Hepatocyte (in vitro differentiated cells): ENCODE results near the gene BNIP5. TPM values are rescaled to one million over a fixed set of nuclear protein-coding genes. Genes with fewer than 3 reads are reported as not detected.

ENCODE experiments used
- DNase-seq: peaks from one replicate; pipeline ENCODE4 v3.0.0-alpha.2; 2016; ENCODE audit warnings: low spot score
- H2AFZ ChIP-seq: fragments of 200-600 bp; sonication (generic); 2 replicates; pipeline ENCODE4 v1.6.0; 2016; ENCODE audit warnings: antibody characterized with exemption, mild to moderate bottlenecking
- H3K27ac ChIP-seq: fragments of 200-600 bp; sonication (generic); 2 replicates; pipeline ENCODE4 v1.5.1; 2016; ENCODE audit warnings: mild to moderate bottlenecking
- H3K27me3 ChIP-seq: fragments of 200-600 bp; sonication (generic); 2 replicates; pipeline ENCODE4 v1.6.1; 2016
- H3K36me3 ChIP-seq: fragments of 200-600 bp; sonication (generic); replicated peaks from 2 replicates; pipeline ENCODE4 v1.5.1; 2016; ENCODE audit warnings: low read depth; ENCODE audit not compliant: insufficient read depth
- H3K4me1 ChIP-seq: fragments of 200-600 bp; sonication (generic); 2 replicates; pipeline ENCODE4 v1.5.1; 2016; ENCODE audit warnings: mild to moderate bottlenecking, moderate library complexity; ENCODE audit not compliant: insufficient read depth
- H3K4me2 ChIP-seq: fragments of 200-600 bp; sonication (generic); 2 replicates; pipeline ENCODE4 v1.6.0; 2016
- H3K4me3 ChIP-seq: fragments of 200-600 bp; sonication (generic); 2 replicates; pipeline ENCODE4 v1.5.1; 2016; ENCODE audit warnings: mild to moderate bottlenecking
- H3K79me2 ChIP-seq: fragments of 200-600 bp; sonication (generic); 2 replicates; pipeline ENCODE4 v1.6.0; 2017; ENCODE audit warnings: mild to moderate bottlenecking
- H3K9me2 ChIP-seq: fragments of 200-600 bp; sonication (generic); replicated peaks from 2 replicates; pipeline ENCODE4 v1.6.0; 2017; ENCODE audit warnings: mild to moderate bottlenecking; ENCODE audit not compliant: insufficient read depth
- H3K9me3 ChIP-seq: fragments of 200-600 bp; sonication (generic); 2 replicates; pipeline ENCODE4 v1.5.1; 2016; ENCODE audit warnings: low read depth, mild to moderate bottlenecking
- H4K20me1 ChIP-seq: fragments of 200-600 bp; sonication (generic); 2 replicates; pipeline ENCODE4 v1.6.0; 2016; ENCODE audit warnings: mild to moderate bottlenecking; ENCODE audit not compliant: insufficient read depth, poor library complexity, severe bottlenecking
- CTCF ChIP-seq: fragments of 200-600 bp; sonication (generic); IDR thresholded peaks from 2 replicates; pipeline ENCODE4 v1.5.1; 2016; ENCODE audit warnings: antibody characterized with exemption, mild to moderate bottlenecking; ENCODE audit not compliant: poor library complexity
- EZH2 ChIP-seq: fragments of 200-600 bp; sonication (generic); IDR thresholded peaks from 2 replicates; pipeline ENCODE4 v1.6.1; 2016; ENCODE audit warnings: antibody characterized with exemption, mild to moderate bottlenecking, borderline replicate concordance
- EZH2phosphoT487 ChIP-seq: fragments of 200-600 bp; sonication (generic); IDR thresholded peaks from one replicate; pipeline ENCODE4 v1.6.1; 2018; ENCODE audit warnings: antibody characterized with exemption, mild to moderate bottlenecking, low read depth, moderate library complexity; ENCODE audit not compliant: unreplicated experiment, severe bottlenecking
- WGBS: methylation state at CpG from one replicate; pipeline ENCODE4 v1.1.6; 2016; ENCODE audit warnings: low lambda C conversion rate; ENCODE audit errors: missing lambda C conversion rate; 5-methylcytosine and 5-hydroxymethylcytosine counted together
- polyA plus RNA-seq: library from polyadenylated mRNA; unstranded; fragments of >200 nt; fragmentation: Nextera tagmentation; extraction: Ambion mirVana; gene quantifications from 2 replicates; pipeline ENCODE4 v1.2.1, GENCODE V29; 2016
- total RNA-seq: library from RNA; depleted of rRNA; stranded (reverse); fragments of >200 nt; gene quantifications from 2 replicates; pipeline ENCODE4 v1.2.3, GENCODE V29; 2014

The BNIP5 gene
- total and polyA plus RNA-seq, 2 experiments from 2014 or later: 28.1 to 29.1 TPM

DNA sequence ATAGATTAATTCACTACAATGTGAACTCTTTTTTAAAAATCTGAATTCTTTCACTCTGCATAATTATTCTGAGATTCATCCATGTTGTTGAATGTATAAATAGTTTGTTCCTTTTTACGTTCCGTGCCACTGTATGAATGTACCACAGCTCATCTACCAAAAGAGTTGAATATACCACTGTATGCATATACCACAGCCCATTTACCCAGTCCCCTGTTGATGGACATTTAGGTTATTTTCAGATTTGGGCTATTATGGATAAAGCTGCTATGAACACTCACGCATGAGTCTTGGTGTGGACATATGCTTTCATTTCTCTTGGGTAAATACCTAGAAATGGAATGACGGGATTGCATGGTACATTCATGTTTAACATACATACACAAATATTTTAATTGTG, 38.7 kb downstream of the BNIP5 start:
- H3K9me3 ChIP-seq: no peaks in the 10 kb centered on the region
- DNase-seq: no peak
- no peak overlapping the region for H3K4me3 ChIP-seq
- H3K9me2 ChIP-seq: no peaks in the 10 kb centered on the region
- no peaks in the 10 kb centered on the region for H3K36me3 ChIP-seq
- H3K27me3 ChIP-seq: no peaks in the 10 kb centered on the region
- H4K20me1 ChIP-seq: no peaks in the 10 kb centered on the region
- no peak overlapping the region for H2AFZ ChIP-seq
- no peaks in the 10 kb centered on the region for H3K4me1 ChIP-seq
- no peaks in the 10 kb centered on the region for H3K79me2 ChIP-seq
- TF ChIP-seq CTCF: no peak
- TF ChIP-seq EZH2: no peak
- no peak for TF ChIP-seq EZH2phosphoT487
- WGBS: 95% methylated on average over 4 of the region's 4 CpGs
- no peak overlapping the region for H3K4me2 ChIP-seq
- H3K27ac ChIP-seq: no peak overlapping the region

- Histone ChIP-seq H4K20me1 (no peaks in the 10 kb centered on the region), H3K4me3 (no peak overlapping the region), H3K4me1 (no peaks in the 10 kb centered on the region), H3K4me2 (no peak overlapping the region), H3K9me2 (no peaks in the 10 kb centered on the region), H3K9me3 (no peaks in the 10 kb centered on the region), H2AFZ (no peak overlapping the region), H3K27ac (no peak overlapping the region), H3K36me3 (no peaks in the 10 kb centered on the region), H3K27me3 (no peaks in the 10 kb centered on the region), H3K79me2 (no peaks in the 10 kb centered on the region)
- no peak for TF ChIP-seq EZH2
- no peak for TF ChIP-seq EZH2phosphoT487
- TF ChIP-seq CTCF: no peak
- 91% methylated on average over 7 of the region's 7 CpGs for WGBS
- DNase-seq: no peak
Measured at GRCh38 chr6:36297511-36297910, 39.2 kb downstream of the BNIP5 start.

DNA sequence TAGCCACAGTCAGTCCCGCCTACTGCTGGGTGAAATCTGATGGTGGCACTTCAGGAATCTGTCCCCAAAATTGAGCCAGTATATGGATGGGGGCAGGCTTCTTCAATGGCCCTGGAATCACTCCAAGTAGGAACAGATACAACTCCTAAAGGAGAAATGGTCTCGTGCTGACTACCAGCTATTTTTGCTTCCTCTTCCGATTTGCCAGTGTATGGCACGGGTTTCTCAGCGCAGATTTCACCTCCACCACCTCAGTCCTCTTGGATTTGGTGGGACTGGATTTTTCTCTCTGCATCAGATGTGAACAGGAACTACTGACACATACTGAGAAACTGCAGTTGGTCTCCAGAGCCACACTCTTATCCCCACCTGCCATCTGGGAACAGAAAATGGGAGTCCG, 39.6 kb downstream of the BNIP5 start:
- Histone ChIP-seq H3K27me3 (no peaks in the 10 kb centered on the region), H3K9me3 (no peaks in the 10 kb centered on the region), H2AFZ (no peak overlapping the region), H3K9me2 (no peaks in the 10 kb centered on the region), H3K36me3 (no peaks in the 10 kb centered on the region), H3K4me3 (no peak overlapping the region), H3K4me2 (no peak overlapping the region), H4K20me1 (no peaks in the 10 kb centered on the region), H3K79me2 (no peaks in the 10 kb centered on the region), H3K27ac (no peak overlapping the region), H3K4me1 (no peaks in the 10 kb centered on the region)
- TF ChIP-seq CTCF: no peak
- TF ChIP-seq EZH2: no peak
- TF ChIP-seq EZH2phosphoT487: no peak
- no peak for DNase-seq
- WGBS: 93% methylated on average over 6 of the region's 6 CpGs

GRCh38 chr6:36296240-36296639, 40.4 kb downstream of the BNIP5 start:
- no peak overlapping the region for H3K4me2 ChIP-seq
- H2AFZ ChIP-seq: no peak overlapping the region
- no peak overlapping the region for H3K4me3 ChIP-seq
- TF ChIP-seq EZH2 (no peak), EZH2phosphoT487 (no peak), CTCF (no peak)
- no peaks in the 10 kb centered on the region for H4K20me1 ChIP-seq
- no peaks in the 10 kb centered on the region for H3K36me3 ChIP-seq
- no peaks in the 10 kb centered on the region for H3K9me3 ChIP-seq
- H3K27me3 ChIP-seq: no peaks in the 10 kb centered on the region
- H3K27ac ChIP-seq: no peak overlapping the region
- 74% methylated on average over 1 of the region's 1 CpG for WGBS
- H3K4me1 ChIP-seq: peaks cover 2% of the 10 kb centered on the region
- no peak for DNase-seq
- no peaks in the 10 kb centered on the region for H3K9me2 ChIP-seq
- H3K79me2 ChIP-seq: no peaks in the 10 kb centered on the region
